Upper lobe of left lung (tissue), 4 donors: ENCODE measurements around the gene LRRIQ1.

Experiments used
- EP300 ChIP-seq, 4 donors: sonication (generic); formaldehyde crosslinking; IDR thresholded peaks; one replicate each; pipeline ENCODE4 v1.5.1; 2017; ENCODE audit warnings: antibody characterized with exemption in 4 of 4, control low read depth in 2 of 4
- POLR2A ChIP-seq, 4 donors: fragments of 450-650 bp; IDR thresholded peaks; one replicate each; pipeline ENCODE4 v1.5.1; 2016 to 2017; ENCODE audit warnings: antibody characterized with exemption in 4 of 4, mild to moderate bottlenecking in 2 of 4
- POLR2AphosphoS5 ChIP-seq, 2 donors: sonication (generic); formaldehyde crosslinking; IDR thresholded peaks; one replicate each; pipeline ENCODE4 v1.5.1; 2017; ENCODE audit warnings: antibody characterized with exemption in 2 of 2
- TF ChIP-seq, protein P1 (sequence below), 6 experiments: fragments of 450-650 bp in 4 of 6; fragments of 200-600 bp in 2 of 6; sonication (generic) in 2 of 6; IDR thresholded peaks; one replicate each; pipeline ENCODE4 v1.5.1; 2016 to 2019; ENCODE audit warnings: antibody characterized with exemption in 6 of 6

DNA sequence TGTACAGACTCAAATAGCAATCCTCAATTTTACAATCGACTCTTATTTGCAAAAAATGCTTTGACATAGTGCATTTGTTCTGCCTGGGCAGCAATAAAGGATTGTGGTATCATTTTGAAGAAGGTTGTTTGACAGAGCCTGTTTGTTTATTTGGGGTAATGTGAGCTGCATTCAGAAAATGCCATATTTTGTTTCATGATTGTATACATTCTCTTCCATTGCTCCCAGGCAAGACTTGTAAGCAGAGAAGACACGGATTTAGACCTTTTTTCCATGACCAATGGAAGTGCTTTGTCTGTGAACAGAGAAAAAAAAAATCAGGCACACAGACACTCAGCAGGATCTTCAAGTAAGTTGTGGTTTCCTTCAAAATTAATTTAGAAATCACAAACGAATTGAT is 208.4 kb downstream of the LRRIQ1 start:
- TF ChIP-seq, protein P1, sequence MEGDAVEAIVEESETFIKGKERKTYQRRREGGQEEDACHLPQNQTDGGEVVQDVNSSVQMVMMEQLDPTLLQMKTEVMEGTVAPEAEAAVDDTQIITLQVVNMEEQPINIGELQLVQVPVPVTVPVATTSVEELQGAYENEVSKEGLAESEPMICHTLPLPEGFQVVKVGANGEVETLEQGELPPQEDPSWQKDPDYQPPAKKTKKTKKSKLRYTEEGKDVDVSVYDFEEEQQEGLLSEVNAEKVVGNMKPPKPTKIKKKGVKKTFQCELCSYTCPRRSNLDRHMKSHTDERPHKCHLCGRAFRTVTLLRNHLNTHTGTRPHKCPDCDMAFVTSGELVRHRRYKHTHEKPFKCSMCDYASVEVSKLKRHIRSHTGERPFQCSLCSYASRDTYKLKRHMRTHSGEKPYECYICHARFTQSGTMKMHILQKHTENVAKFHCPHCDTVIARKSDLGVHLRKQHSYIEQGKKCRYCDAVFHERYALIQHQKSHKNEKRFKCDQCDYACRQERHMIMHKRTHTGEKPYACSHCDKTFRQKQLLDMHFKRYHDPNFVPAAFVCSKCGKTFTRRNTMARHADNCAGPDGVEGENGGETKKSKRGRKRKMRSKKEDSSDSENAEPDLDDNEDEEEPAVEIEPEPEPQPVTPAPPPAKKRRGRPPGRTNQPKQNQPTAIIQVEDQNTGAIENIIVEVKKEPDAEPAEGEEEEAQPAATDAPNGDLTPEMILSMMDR (IDR thresholded peaks at IDR 0.05) = no peak
- TF ChIP-seq POLR2A (IDR thresholded peaks at IDR 0.05) = no peak
- TF ChIP-seq EP300 (IDR thresholded peaks at IDR 0.05) = no peak
- no peak for TF ChIP-seq POLR2AphosphoS5 (IDR thresholded peaks at IDR 0.05)
